Ishikawa (cell line): ENCODE results near the gene ACSL5.

Source experiments
- CEBPB ChIP-seq: IDR thresholded peaks from 2 replicates; pipeline ENCODE4 v1.6.1; 2012
- CREB1 ChIP-seq: IDR thresholded peaks from 2 replicates; pipeline ENCODE4 v1.6.1; 2012; ENCODE audit warnings: low read depth
- EGR1 ChIP-seq: IDR thresholded peaks from 2 replicates; pipeline ENCODE4 v1.6.1; 2012
- EP300 ChIP-seq: IDR thresholded peaks from 2 replicates; pipeline ENCODE4 v1.6.1; 2012; ENCODE audit warnings: borderline replicate concordance
- FOXM1 ChIP-seq: IDR thresholded peaks from 2 replicates; pipeline ENCODE4 v1.6.1; 2012; ENCODE audit warnings: low read depth, borderline replicate concordance
- NFIC ChIP-seq: IDR thresholded peaks from 2 replicates; pipeline ENCODE4 v1.6.1; 2012
- RAD21 ChIP-seq: IDR thresholded peaks from 2 replicates; pipeline ENCODE4 v1.6.1; 2012; ENCODE audit warnings: low read depth
- TAF1 ChIP-seq: IDR thresholded peaks from 2 replicates; pipeline ENCODE4 v1.6.1; 2012; ENCODE audit warnings: low read depth, mild to moderate bottlenecking
- TCF12 ChIP-seq: IDR thresholded peaks from 2 replicates; pipeline ENCODE4 v1.6.1; 2012; ENCODE audit warnings: low read depth
- TEAD4 ChIP-seq: IDR thresholded peaks from 2 replicates; pipeline ENCODE4 v1.6.1; 2012
- USF1 ChIP-seq: IDR thresholded peaks from 2 replicates; pipeline ENCODE4 v1.6.1; 2012
- YY1 ChIP-seq: IDR thresholded peaks from 2 replicates; pipeline ENCODE4 v1.6.1; 2012; ENCODE audit warnings: low read depth
- ZBTB7A ChIP-seq: IDR thresholded peaks from 2 replicates; pipeline ENCODE4 v1.6.1; 2012; ENCODE audit warnings: low read depth
- TF ChIP-seq, protein P1 (sequence below): IDR thresholded peaks from 2 replicates; pipeline ENCODE4 v1.6.1; 2012
- TF ChIP-seq, protein P2 (sequence below): IDR thresholded peaks from 2 replicates; pipeline ENCODE4 v1.6.1; 2012; ENCODE audit warnings: low read depth, mild to moderate bottlenecking

ACSL5 gene

DNA sequence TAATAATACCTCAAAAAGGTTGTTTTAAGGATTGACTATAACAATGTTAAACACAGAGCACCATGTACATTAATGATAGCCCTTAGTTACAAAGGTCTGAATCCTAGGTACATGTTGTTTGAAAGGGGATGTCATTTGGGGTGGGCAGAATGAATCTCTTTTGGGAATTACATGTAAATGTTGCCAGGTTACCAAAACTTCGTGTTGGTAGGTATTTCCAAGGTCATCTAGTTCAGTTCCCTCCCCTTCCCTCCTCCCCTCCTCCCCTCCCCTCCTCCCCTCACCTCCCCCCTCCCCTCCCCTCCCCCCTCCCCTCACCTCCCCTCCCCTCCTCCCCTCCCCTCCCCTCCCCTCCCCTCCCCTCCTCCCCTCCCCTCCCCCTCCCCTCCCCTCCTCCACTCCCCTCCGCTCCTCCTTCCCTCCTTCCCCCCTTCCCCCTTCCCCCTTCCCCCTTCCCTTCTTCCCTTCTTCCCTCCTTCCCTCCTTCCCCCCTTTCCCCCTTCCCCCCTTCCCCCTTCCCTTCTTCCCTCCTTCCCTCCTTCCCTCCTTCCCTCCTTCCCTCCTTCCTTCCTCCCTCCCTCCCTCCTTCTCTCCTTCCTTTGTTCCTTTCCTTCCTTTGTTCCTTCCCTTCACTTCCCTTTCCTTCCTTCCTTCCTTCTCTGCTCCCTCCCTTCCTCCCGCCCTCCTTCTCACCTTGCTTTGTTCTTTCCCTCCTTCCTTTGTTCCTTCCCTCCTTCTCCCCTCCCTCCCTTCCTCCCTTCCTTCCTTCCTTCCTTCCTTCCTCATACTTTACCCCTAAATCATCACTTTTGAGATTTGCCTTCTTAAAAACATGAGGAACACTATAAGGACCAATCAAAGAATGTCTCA lies 81.2 kb downstream of the ACSL5 start:
- TF ChIP-seq EP300 (no peak), NFIC (no peak), CEBPB (no peak), CREB1 (no peak), TAF1 (no peak), ZBTB7A (no peak), TCF12 (no peak), FOXM1 (no peak), USF1 (no peak)

DNA sequence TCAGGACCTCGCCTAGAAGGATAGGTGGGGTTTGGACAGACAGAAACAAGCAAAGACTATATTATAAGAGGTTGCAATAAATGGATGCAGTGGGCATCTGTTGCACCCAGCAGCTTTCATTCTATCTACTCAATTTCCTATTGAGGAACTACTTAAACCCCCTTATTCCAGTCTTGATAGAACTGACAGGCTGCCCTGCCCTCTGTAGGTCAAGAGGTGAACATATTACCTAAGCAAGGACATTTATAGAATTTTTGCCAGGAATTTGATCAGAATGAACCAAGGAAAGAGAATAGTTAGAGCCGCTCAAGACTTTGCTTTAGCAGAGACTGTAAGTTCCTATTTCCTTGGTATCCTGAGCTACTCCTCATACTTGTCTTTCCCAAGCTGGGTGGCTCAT lies 82.6 kb downstream of the ACSL5 start:
- TF ChIP-seq USF1 (no peak), CREB1 (no peak), TCF12 (no peak), ZBTB7A (no peak), YY1 (no peak), RAD21 (no peak), EP300 (no peak), EGR1 (no peak), FOXM1 (no peak), TEAD4 (no peak), CEBPB (no peak), TAF1 (no peak), NFIC (no peak)
- TF ChIP-seq, protein P1, sequence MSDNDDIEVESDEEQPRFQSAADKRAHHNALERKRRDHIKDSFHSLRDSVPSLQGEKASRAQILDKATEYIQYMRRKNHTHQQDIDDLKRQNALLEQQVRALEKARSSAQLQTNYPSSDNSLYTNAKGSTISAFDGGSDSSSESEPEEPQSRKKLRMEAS, result no peak
- TF ChIP-seq, protein P2, sequence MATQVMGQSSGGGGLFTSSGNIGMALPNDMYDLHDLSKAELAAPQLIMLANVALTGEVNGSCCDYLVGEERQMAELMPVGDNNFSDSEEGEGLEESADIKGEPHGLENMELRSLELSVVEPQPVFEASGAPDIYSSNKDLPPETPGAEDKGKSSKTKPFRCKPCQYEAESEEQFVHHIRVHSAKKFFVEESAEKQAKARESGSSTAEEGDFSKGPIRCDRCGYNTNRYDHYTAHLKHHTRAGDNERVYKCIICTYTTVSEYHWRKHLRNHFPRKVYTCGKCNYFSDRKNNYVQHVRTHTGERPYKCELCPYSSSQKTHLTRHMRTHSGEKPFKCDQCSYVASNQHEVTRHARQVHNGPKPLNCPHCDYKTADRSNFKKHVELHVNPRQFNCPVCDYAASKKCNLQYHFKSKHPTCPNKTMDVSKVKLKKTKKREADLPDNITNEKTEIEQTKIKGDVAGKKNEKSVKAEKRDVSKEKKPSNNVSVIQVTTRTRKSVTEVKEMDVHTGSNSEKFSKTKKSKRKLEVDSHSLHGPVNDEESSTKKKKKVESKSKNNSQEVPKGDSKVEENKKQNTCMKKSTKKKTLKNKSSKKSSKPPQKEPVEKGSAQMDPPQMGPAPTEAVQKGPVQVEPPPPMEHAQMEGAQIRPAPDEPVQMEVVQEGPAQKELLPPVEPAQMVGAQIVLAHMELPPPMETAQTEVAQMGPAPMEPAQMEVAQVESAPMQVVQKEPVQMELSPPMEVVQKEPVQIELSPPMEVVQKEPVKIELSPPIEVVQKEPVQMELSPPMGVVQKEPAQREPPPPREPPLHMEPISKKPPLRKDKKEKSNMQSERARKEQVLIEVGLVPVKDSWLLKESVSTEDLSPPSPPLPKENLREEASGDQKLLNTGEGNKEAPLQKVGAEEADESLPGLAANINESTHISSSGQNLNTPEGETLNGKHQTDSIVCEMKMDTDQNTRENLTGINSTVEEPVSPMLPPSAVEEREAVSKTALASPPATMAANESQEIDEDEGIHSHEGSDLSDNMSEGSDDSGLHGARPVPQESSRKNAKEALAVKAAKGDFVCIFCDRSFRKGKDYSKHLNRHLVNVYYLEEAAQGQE, result no peak

DNA sequence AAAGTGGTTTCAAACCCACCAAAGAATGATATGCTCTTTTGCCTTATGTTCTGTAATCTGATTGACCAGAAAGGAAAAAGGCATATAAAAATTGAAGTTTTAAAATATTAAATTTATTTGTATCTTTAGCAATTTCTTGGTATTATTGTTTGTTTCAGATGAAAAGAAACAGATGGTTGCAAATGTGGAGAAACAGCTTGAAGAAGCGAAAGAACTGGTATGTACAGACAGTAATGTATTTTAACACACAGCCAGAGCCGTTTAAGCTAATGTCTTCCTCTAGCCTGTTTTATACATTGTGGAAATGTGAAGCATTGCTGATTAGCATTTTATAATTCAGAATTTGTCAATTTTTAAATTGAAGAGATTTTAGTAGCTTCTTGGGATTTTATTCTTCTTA lies 86.5 kb downstream of the ACSL5 start:
- TF ChIP-seq, protein P2, result no peak
- TF ChIP-seq, protein P1, result no peak
- no peak for TF ChIP-seq CREB1
- TF ChIP-seq ZBTB7A, result no peak

DNA sequence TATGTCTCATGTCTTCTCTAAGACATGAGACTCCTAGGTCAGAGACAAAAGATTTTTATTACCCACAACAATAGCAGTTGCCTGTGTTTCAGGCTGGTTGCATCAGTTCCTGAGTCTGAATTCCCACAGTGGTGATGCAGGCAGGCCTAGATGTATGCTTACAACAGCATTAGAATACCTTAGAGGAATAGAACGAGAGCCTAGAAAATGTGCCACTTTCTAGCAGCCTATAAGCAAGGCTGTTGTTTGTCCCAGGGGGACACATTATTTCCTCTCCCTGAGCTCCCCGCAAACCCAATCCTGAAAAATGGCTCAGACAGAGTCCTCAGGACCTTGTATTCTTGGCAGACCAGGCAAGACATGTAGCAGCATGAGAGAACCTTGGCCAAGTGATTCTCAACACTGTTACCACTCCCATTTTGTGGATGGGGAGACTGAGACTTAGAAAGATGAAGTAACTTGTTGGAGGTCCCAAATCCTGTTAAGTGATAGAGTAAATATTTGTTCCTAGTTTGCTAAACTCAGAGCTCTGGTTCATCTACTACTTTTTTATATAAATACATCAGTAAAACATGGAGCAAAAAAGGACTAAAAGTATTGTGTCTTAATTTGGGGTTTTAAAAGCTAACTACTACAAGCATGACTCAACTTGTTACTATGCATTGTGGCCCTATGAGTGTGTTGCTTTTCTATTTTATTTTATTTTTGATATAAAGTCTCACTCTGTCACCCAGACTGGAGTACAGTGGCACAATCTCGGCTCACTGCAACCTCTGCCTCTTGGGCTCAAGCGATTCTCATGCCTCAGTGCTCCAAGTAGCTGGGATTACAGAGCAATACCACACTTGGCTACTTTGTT lies 87.3 kb downstream of the ACSL5 start:
- TF ChIP-seq RAD21 (no peak), CEBPB (no peak), EGR1 (no peak), YY1 (no peak), CREB1 (no peak), TCF12 (no peak), TEAD4 (no peak), USF1 (no peak), NFIC (no peak), EP300 (no peak), ZBTB7A (no peak), FOXM1 (no peak), TAF1 (no peak)
- TF ChIP-seq, protein P2, result no peak
- TF ChIP-seq, protein P1, result no peak
